Liver (tissue), 9 donors: Measurements from ENCODE around the gene TTC9C. TPM values are rescaled to one million over a fixed set of nuclear protein-coding genes. Genes with fewer than 3 reads are reported as not detected.
A peak's percentile ranks its signal among the peaks of the same experiment; 100 is the strongest.

Experiments
- DNase-seq: peaks from one replicate; pipeline ENCODE4 v3.0.0-alpha.2; 2017; ENCODE audit warnings: low spot score
- H3K27ac ChIP-seq, 2 donors: one replicate each; pipeline ENCODE4 v1.7.0; 2013; ENCODE audit warnings: inconsistent platforms in 2 of 2, low read length in 2 of 2, control low read depth in 1 of 2, low read depth in 1 of 2, mild to moderate bottlenecking in 1 of 2
- H3K27me3 ChIP-seq, 4 donors: one replicate each; pipeline versions ENCODE4 v1.6.1 to v1.7.0; 2013; ENCODE audit warnings: low read length in 3 of 4, inconsistent platforms in 1 of 4, mild to moderate bottlenecking in 1 of 4, moderate library complexity in 1 of 4; ENCODE audit not compliant: control insufficient read depth in 4 of 4, insufficient read depth in 4 of 4
- H3K36me3 ChIP-seq, 4 donors: one replicate each; pipeline versions ENCODE4 v1.6.1 to v1.7.0; 2013; ENCODE audit warnings: low read length in 3 of 4, mild to moderate bottlenecking in 3 of 4, low read depth in 1 of 4, moderate library complexity in 1 of 4; ENCODE audit not compliant: control insufficient read depth in 4 of 4, insufficient read depth in 3 of 4
- H3K4me1 ChIP-seq, 4 donors: one replicate each; pipeline versions ENCODE4 v1.6.1 to v1.7.0; 2013; ENCODE audit warnings: low read length in 3 of 4, mild to moderate bottlenecking in 3 of 4, moderate library complexity in 1 of 4; ENCODE audit not compliant: control insufficient read depth in 4 of 4, insufficient read depth in 4 of 4
- H3K4me3 ChIP-seq, 3 donors: one replicate each; pipeline versions ENCODE4 v1.6.1 to v1.7.0; 2013; ENCODE audit warnings: low read length in 3 of 3, control low read depth in 1 of 3, low read depth in 1 of 3, mild to moderate bottlenecking in 1 of 3
- H3K9ac ChIP-seq, 2 donors: one replicate each; pipeline ENCODE4 v1.7.0; 2013; ENCODE audit warnings: low read length in 2 of 2, mild to moderate bottlenecking in 2 of 2, moderate library complexity in 2 of 2, control low read depth in 1 of 2, low read depth in 1 of 2
- H3K9me3 ChIP-seq, 4 donors: one replicate each; pipeline versions ENCODE4 v1.6.1 to v1.7.0; 2013; ENCODE audit warnings: low read length in 3 of 4; ENCODE audit not compliant: control insufficient read depth in 4 of 4
- ATF3 ChIP-seq: IDR thresholded peaks from 2 replicates; pipeline ENCODE4 v1.6.1; 2016; ENCODE audit warnings: antibody characterized with exemption
- CTCF ChIP-seq: fragments of 150-350 bp; IDR thresholded peaks from 2 replicates; pipeline ENCODE4 v1.5.1; 2017; ENCODE audit warnings: improper control_type of control experiment, low read depth, low read length; ENCODE audit not compliant: missing input control
- EGR1 ChIP-seq, 2 donors: IDR thresholded peaks; 2 replicates each; pipeline ENCODE4 v1.6.1; 2016 to 2018; ENCODE audit warnings: antibody characterized with exemption in 2 of 2, low read depth in 2 of 2
- FOXA1 ChIP-seq: IDR thresholded peaks from 2 replicates; pipeline ENCODE4 v1.6.1; 2016; ENCODE audit warnings: antibody characterized with exemption
- FOXA2 ChIP-seq: IDR thresholded peaks from 2 replicates; pipeline ENCODE4 v1.6.1; 2016; ENCODE audit warnings: antibody characterized with exemption
- HNF4G ChIP-seq: IDR thresholded peaks from 2 replicates; pipeline ENCODE4 v1.6.1; 2016; ENCODE audit warnings: antibody characterized with exemption
- JUND ChIP-seq, 2 donors: IDR thresholded peaks; 2 replicates each; pipeline ENCODE4 v1.6.1; 2016; ENCODE audit warnings: antibody characterized with exemption in 2 of 2
- NR2F2 ChIP-seq: IDR thresholded peaks from 2 replicates; pipeline ENCODE4 v1.6.1; 2016; ENCODE audit warnings: antibody characterized with exemption
- RAD21 ChIP-seq, 2 donors: IDR thresholded peaks; 2 replicates each; pipeline ENCODE4 v1.6.1; 2016; ENCODE audit warnings: antibody characterized with exemption in 2 of 2, mild to moderate bottlenecking in 2 of 2
- RXRA ChIP-seq, 2 donors: IDR thresholded peaks; 2 replicates each; pipeline ENCODE4 v1.6.1; 2017 to 2018; ENCODE audit warnings: antibody characterized with exemption in 2 of 2, mild to moderate bottlenecking in 1 of 2
- TAF1 ChIP-seq: conservative IDR thresholded peaks from 2 replicates; pipeline ENCODE4 v1.6.1; 2016; ENCODE audit warnings: antibody characterized with exemption, mild to moderate bottlenecking
- ZBTB33 ChIP-seq: IDR thresholded peaks from 2 replicates; pipeline ENCODE4 v1.6.1; 2016; ENCODE audit warnings: antibody characterized with exemption
- WGBS: extraction: QIAGEN DNeasy Blood & Tissue Kit; methylation state at CpG from one replicate; pipeline ENCODE4 v1.1.7; 2013; 5-methylcytosine and 5-hydroxymethylcytosine counted together
- polyA plus RNA-seq, 2 donors: library from polyadenylated mRNA; stranded (reverse) in 1 of 2; unstranded in 1 of 2; fragments of 200-250 nt in 1 of 2; fragments of >200 nt in 1 of 2; fragmentation: Nextera tagmentation in 1 of 2; extraction: Ambion mirVana in 1 of 2; gene quantifications; one replicate each; pipeline versions ENCODE4 v1.2.1 to v1.2.3, GENCODE V29; 2013 to 2015
- total RNA-seq, 2 donors: library from RNA; depleted of rRNA; stranded (reverse); fragments of >200 nt; gene quantifications; one replicate each; pipeline ENCODE4 v1.2.3, GENCODE V29; 2014
- TF ChIP-seq, protein P1 (sequence below): IDR thresholded peaks from 2 replicates; pipeline ENCODE4 v1.6.1; 2016; ENCODE audit warnings: antibody characterized with exemption
- TF ChIP-seq, protein P2 (sequence below): IDR thresholded peaks from 2 replicates; pipeline ENCODE4 v1.6.1; 2016; ENCODE audit warnings: antibody characterized with exemption, mild to moderate bottlenecking
- donor health status: healthy.
- donor health status: healthy.
- donor health status: healthy.
- donor health status: healthy.
- donor health status: healthy.

The TTC9C gene
- total and polyA plus RNA-seq, 4 donors: 10.0 to 16.1 (median 13.0) TPM

DNA sequence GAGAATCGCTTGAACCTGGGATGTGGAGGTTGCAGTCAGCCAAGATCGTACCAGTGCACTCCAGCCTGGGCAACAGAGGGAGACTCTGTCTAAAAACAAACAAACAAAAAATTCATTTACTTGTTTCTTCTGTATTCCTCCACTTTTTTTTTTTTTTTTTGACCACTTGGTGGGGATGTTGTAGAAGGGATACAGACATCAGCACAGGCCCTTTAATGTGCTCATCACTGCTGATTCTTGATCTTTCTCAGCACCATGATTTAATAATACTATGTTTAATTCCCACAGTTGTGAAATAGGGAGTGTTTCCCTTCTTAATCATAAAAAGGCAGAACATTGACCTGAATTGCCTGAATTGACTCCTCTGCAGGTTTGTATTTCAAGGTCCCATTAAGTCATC, 4.5 kb downstream of the TTC9C start:
- Histone ChIP-seq H3K9me3 (no peaks in the 10 kb centered on the region), H3K9ac (no peak overlapping the region), H3K4me1 (peaks cover 2 to 18% (median 11%) of the 10 kb centered on the region in 4 donors), H3K36me3 (peaks cover 6 to 18% (median 12%) of the 10 kb centered on the region in 4 donors), H3K27me3 (no peaks in the 10 kb centered on the region), H3K4me3 (no peak overlapping the region), H3K27ac (no peak overlapping the region)
- DNase-seq: no peak
- 70% methylated on average over 2 of the region's 2 CpGs for WGBS
- TF ChIP-seq RXRA (IDR thresholded peaks at IDR 0.05) (no peak), EGR1 (IDR thresholded peaks at IDR 0.05; ENCODE audit: low read depth in 2 of 2) (no peak), CTCF (peak; percentile 3), JUND (IDR thresholded peaks at IDR 0.05) (no peak), TAF1 (no peak), FOXA2 (no peak), ZBTB33 (no peak), RAD21 (IDR thresholded peaks at IDR 0.05) (peak; percentile 49 to 58)
- TF ChIP-seq, protein P1, sequence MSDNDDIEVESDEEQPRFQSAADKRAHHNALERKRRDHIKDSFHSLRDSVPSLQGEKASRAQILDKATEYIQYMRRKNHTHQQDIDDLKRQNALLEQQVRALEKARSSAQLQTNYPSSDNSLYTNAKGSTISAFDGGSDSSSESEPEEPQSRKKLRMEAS: no peak

DNA sequence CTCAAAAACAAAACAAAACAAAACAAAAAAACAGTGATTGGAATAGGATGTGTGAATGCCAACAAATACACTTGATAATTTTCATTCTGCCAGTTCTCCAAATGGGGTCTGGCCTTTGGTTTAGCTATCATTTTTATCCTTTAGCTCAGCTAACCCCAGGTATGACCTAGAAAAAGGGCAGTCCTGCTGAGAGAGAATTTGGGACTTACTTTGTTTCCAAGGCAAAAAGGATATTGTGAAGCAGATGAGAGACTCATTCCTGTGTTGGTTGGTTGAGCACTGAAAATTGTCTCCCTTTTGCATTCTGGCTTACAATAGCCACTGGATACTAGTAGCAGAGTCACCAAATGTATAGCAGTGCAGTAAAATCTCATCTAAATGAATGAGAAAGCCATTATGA, 8.9 kb downstream of the TTC9C start:
- Histone ChIP-seq H3K9ac (no peak overlapping the region), H3K4me1 (no peaks in the 10 kb centered on the region), H3K27ac (no peak overlapping the region), H3K9me3 (no peaks in the 10 kb centered on the region), H3K27me3 (no peaks in the 10 kb centered on the region), H3K4me3 (no peak overlapping the region), H3K36me3 (peaks cover 4 to 38% (median 25%) of the 10 kb centered on the region in 4 donors)
- DNase-seq: no peak
- TF ChIP-seq EGR1 (IDR thresholded peaks at IDR 0.05; ENCODE audit: low read depth in 2 of 2): no peak
- TF ChIP-seq FOXA1: no peak
- no peak for TF ChIP-seq TAF1

GRCh38 chr11:62747475-62748160, 19.3 kb downstream of the TTC9C start:
- H3K9me3 ChIP-seq: no peaks in the 10 kb centered on the region
- H3K27ac ChIP-seq: no peak overlapping the region
- no peak overlapping the region for H3K4me3 ChIP-seq
- H3K27me3 ChIP-seq: no peaks in the 10 kb centered on the region
- WGBS: 91% methylated on average over 9 of the region's 9 CpGs
- peaks cover 2 to 10% (median 3%) of the 10 kb centered on the region in 4 donors for H3K36me3 ChIP-seq
- no peak for DNase-seq
- no peaks in the 10 kb centered on the region for H3K4me1 ChIP-seq
- no peak overlapping the region for H3K9ac ChIP-seq
- TF ChIP-seq, protein P2, sequence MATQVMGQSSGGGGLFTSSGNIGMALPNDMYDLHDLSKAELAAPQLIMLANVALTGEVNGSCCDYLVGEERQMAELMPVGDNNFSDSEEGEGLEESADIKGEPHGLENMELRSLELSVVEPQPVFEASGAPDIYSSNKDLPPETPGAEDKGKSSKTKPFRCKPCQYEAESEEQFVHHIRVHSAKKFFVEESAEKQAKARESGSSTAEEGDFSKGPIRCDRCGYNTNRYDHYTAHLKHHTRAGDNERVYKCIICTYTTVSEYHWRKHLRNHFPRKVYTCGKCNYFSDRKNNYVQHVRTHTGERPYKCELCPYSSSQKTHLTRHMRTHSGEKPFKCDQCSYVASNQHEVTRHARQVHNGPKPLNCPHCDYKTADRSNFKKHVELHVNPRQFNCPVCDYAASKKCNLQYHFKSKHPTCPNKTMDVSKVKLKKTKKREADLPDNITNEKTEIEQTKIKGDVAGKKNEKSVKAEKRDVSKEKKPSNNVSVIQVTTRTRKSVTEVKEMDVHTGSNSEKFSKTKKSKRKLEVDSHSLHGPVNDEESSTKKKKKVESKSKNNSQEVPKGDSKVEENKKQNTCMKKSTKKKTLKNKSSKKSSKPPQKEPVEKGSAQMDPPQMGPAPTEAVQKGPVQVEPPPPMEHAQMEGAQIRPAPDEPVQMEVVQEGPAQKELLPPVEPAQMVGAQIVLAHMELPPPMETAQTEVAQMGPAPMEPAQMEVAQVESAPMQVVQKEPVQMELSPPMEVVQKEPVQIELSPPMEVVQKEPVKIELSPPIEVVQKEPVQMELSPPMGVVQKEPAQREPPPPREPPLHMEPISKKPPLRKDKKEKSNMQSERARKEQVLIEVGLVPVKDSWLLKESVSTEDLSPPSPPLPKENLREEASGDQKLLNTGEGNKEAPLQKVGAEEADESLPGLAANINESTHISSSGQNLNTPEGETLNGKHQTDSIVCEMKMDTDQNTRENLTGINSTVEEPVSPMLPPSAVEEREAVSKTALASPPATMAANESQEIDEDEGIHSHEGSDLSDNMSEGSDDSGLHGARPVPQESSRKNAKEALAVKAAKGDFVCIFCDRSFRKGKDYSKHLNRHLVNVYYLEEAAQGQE: no peak
- TF ChIP-seq ZBTB33 (no peak), FOXA2 (no peak), NR2F2 (no peak), ATF3 (no peak), HNF4G (no peak), TAF1 (no peak)
- TF ChIP-seq, protein P1: no peak
